ENCODE data around the gene PCDHGA5.
"Not testable (repeated sequence)": the region's sequence is repeated elsewhere in the genome, so short reads cannot be mapped to it uniquely, and the experiment has no call there.

The PCDHGA5 gene

GRCh38 chr5:141351591-141351990 is 12.4 kb upstream of the PCDHGA5 start:
- DNase-seq (ENCODE audit: low read depth): no peak

- DNase-seq (ENCODE audit: low read depth): no peak
These were observed 9.0 kb upstream of the PCDHGA5 start, which contains the start of gene PCDHGA4 for GRCh38 chr5:141354900-141355469. Gene PCDHGA4 (plus strand): TSS chr5:141355021. CDS start chr5:141355108, 87 bp downstream.

GRCh38 chr5:141355641-141356040 is 8.3 kb upstream of the PCDHGA5 start:
- DNase-seq (ENCODE audit: low read depth): no peak

- no peak for DNase-seq (ENCODE audit: low read depth)
These were observed 7.8 kb upstream of the PCDHGA5 start for GRCh38 chr5:141356133-141356532.

GRCh38 chr5:141356950-141357349 is 7.0 kb upstream of the PCDHGA5 start:
- no peak for DNase-seq (ENCODE audit: low read depth)

GRCh38 chr5:141359790-141360426 is 4.1 kb upstream of the PCDHGA5 start, which contains the start of gene PCDHGB2:
Gene PCDHGB2 (plus strand): TSS chr5:141359994. CDS start chr5:141360136, 142 bp downstream.
- DNase-seq (ENCODE audit: low read depth): no peak

- no peak for DNase-seq (ENCODE audit: low read depth)
These were observed 3.3 kb upstream of the PCDHGA5 start for GRCh38 chr5:141360685-141361084.

DNA sequence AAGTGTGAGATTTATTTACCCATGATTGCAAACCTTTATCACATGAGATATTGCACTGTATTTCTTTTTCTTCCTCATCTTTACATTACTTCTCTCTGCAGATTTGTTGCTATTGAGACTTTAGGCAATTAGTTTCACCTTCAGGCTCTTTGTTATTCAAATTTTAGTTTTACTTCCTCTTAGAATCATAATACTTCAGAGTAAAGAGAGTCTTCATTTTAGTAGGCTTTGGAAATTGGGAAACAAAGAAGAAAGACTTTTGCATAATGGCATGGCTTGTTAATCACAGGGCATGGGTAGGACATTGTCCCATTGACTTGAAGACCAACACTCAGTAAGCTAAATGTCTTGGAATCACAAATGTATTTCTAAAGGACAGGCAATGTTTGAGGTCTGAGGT is 1.2 kb upstream of the PCDHGA5 start:
- no peak for DNase-seq (ENCODE audit: low read depth)

- no peak for DNase-seq (ENCODE audit: low read depth)
These were observed 2.3 kb downstream of the PCDHGA5 start for GRCh38 chr5:141366016-141366896.

- DNase-seq (ENCODE audit: low read depth): no peak
These were observed 6.3 kb downstream of the PCDHGA5 start, which contains the start of gene PCDHGB3 for GRCh38 chr5:141369994-141370848. Gene PCDHGB3 (plus strand): TSS chr5:141370242. CDS start chr5:141370395, 153 bp downstream.

GRCh38 chr5:141371572-141372475 is 7.9 kb downstream of the PCDHGA5 start:
- DNase-seq (ENCODE audit: low read depth): no peak

GRCh38 chr5:141373673-141374317 is 9.8 kb downstream of the PCDHGA5 start, which contains the start of gene PCDHGA6:
Gene PCDHGA6 (plus strand): TSS chr5:141373891. CDS start chr5:141374084, 193 bp downstream.
- DNase-seq (ENCODE audit: low read depth): no peak

DNA sequence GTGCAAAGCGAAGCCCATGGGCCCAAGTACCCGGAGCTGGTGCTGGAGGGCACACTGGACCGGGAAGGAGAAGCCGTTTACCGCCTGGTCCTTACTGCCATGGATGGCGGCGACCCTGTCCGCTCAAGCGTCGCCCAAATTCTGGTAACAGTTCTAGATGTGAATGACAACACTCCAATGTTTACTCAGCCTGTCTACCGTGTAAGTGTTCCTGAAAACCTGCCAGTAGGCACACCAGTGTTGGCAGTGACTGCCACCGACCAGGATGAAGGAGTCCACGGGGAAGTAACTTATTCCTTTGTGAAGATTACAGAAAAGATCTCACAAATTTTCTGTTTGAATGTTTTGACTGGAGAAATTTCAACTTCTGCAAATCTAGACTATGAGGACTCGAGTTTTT is 10.7 kb downstream of the PCDHGA5 start:
- no peak for DNase-seq (ENCODE audit: low read depth)

DNA sequence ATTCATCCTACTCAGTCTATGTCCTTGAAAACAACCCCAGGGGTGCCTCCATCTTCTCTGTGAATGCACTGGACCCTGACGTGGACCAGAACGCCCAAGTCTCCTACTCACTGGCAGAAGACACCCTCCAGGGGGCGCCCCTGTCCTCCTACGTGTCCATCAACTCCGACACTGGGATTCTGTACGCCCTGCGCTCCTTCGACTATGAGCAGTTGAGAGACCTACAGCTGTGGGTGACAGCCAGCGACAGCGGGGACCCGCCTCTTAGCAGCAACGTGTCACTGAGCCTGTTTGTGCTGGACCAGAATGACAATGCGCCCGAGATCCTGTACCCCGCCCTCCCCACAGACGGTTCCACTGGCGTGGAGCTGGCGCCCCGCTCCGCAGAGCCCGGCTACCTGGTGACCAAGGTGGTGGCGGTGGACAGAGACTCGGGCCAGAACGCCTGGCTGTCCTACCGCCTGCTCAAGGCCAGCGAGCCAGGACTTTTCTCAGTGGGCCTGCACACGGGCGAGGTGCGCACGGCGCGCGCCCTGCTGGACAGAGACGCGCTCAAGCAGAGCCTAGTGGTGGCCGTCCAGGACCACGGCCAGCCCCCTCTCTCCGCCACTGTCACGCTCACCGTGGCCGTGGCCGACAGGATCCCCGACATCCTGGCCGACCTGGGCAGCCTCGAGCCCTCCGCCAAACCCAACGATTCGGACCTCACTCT is 11.6 kb downstream of the PCDHGA5 start:
- DNase-seq (ENCODE audit: low read depth): not testable (repeated sequence)

- no peak for DNase-seq (ENCODE audit: low read depth)
These were observed 18.7 kb downstream of the PCDHGA5 start, which contains the start of gene PCDHGA7 for GRCh38 chr5:141382469-141383294. Gene PCDHGA7 (plus strand): TSS chr5:141382742. CDS start chr5:141382900, 158 bp downstream.

GRCh38 chr5:141383345-141383744 is 19.4 kb downstream of the PCDHGA5 start:
- DNase-seq (ENCODE audit: low read depth): no peak

DNA sequence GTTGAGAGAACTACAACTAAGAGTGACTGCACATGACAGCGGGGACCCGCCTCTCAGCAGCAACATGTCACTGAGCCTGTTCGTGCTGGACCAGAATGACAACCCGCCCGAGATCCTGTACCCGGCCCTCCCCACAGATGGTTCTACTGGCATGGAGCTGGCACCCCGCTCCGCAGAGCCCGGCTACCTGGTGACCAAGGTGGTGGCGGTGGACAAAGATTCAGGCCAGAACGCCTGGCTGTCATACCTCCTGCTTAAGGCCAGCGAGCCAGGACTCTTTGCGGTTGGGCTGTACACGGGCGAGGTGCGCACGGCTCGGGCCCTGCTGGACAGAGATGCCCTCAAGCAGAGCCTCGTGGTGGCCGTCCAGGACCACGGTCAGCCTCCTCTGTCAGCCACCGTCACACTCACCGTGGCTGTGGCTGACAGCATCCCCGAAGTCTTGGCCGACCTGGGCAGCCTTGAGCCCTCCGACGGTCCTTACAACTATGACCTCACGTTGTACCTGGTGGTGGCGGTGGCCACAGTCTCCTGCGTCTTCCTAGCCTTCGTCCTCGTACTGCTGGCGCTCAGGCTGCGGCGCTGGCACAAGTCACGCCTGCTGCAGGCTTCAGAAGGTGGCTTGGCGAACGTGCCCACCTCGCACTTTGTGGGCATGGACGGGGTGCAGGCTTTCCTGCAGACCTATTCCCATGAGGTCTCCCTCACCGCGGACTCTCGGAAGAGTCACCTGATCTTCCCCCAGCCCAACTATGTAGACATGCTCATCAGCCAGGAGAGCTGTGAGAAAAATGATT is 20.7 kb downstream of the PCDHGA5 start:
- no peak for DNase-seq (ENCODE audit: low read depth)
